ENCODE measurements around the gene CGNL1.

The CGNL1 gene

DNA sequence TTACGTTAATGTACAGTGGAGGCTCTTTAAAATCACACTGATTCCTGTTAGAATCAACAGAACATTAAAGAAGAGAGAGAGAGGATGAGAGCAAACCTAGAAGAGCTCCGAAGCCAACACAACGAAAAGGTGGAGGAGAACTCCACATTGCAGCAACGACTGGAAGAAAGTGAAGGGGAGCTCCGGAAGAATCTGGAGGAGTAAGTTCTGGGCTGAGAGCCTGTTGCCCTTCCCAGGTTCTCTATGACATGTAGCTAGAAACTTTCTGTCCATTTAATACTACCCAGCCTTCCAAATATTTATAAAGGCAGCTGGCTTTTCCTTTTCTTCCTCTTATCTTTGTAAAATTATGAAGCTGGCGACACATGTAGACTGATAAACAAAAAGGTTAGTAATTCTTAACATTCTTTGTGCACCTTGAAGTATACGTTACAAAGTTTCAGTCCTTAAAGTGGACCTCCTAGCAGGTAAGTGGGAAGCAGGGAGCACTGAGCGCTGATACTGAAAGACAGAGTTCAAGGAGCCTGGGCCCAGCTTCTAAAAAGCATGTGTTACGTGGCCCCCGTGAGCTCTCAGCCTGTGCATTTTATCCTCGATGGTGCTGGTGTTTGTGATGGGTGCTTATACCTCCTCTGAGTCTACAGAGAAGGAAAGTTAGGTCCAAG lies 75.9 kb downstream of the CGNL1 start:
- no peak overlapping the region for H3K27ac Mint-ChIP-seq
- CTCF ChIA-PET, result interaction anchor here (0.7 kb wide), 1 partner anchor 870 kb away, joined by 3 read pairs; no protein-coding TSS in a partner anchor
- no peaks in the 10 kb centered on the region for H3K4me1 Mint-ChIP-seq
- H3K27me3 Mint-ChIP-seq, result peaks cover 10% of the 10 kb centered on the region
- DNase-seq, result no peak
- H3K9me3 Mint-ChIP-seq, result no peaks in the 10 kb centered on the region
- H3K36me3 Mint-ChIP-seq, result no peaks in the 10 kb centered on the region
- no peak overlapping the region for H3K4me3 Mint-ChIP-seq

DNA sequence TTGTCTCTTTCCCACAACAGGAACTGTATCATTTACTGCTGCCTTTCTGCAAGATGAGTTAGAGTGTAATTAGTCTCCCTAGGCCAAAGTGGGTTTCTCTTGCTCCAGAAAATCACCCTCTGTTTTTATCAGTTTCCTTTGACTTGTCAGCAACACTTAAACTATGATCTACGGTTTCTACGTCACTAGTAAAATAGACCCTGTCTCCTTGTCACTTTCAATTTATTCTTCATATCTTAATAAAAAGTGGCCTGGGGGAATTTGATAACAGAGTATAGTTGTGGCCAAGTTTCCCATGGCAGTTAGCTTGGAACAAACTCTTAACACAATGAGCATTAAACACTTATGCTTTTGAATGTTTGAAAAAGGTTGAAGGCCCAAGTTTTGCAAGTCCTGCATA lies 79.6 kb downstream of the CGNL1 start:
- CTCF ChIA-PET, result no interaction called here
- H3K27me3 Mint-ChIP-seq, result peaks cover 10% of the 10 kb centered on the region

DNA sequence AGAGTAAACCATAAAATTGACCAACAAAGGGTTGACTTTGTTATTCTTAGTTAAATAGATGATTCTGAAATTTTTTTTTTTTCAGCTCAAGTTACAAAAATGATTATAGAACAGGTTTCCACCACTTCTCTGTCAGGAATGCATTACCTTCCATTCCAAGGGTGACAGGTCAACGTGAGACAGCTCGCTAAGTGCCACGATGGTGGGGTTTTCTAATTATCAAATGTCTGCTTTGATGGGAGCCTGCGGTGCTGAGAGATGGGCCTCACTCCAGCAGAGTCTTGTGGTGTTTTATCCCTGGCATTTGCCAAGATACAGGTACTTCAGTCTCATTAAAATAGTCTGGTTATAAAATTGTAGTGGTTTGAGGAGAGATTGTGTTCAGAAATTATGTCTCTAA lies 80.3 kb downstream of the CGNL1 start:
- CTCF ChIA-PET, result interaction anchor here (0.7 kb wide), 1 partner anchor 1088 kb away, joined by 3 read pairs; no protein-coding TSS in a partner anchor
- H3K4me3 Mint-ChIP-seq, result no peak overlapping the region
- no peaks in the 10 kb centered on the region for H3K36me3 Mint-ChIP-seq
- no peaks in the 10 kb centered on the region for H3K9me3 Mint-ChIP-seq
- H3K27me3 Mint-ChIP-seq, result peaks cover 10% of the 10 kb centered on the region
- no peak overlapping the region for H3K27ac Mint-ChIP-seq
- DNase-seq, result no peak
- no peaks in the 10 kb centered on the region for H3K4me1 Mint-ChIP-seq

More for the DNA sequence above, 79.6 kb downstream of the CGNL1 start:
- H3K4me3 Mint-ChIP-seq, result no peak overlapping the region
- DNase-seq, result no peak
- H3K4me1 Mint-ChIP-seq, result no peaks in the 10 kb centered on the region
- no peaks in the 10 kb centered on the region for H3K9me3 Mint-ChIP-seq
- H3K36me3 Mint-ChIP-seq, result no peaks in the 10 kb centered on the region
- H3K27ac Mint-ChIP-seq, result no peak overlapping the region

DNA sequence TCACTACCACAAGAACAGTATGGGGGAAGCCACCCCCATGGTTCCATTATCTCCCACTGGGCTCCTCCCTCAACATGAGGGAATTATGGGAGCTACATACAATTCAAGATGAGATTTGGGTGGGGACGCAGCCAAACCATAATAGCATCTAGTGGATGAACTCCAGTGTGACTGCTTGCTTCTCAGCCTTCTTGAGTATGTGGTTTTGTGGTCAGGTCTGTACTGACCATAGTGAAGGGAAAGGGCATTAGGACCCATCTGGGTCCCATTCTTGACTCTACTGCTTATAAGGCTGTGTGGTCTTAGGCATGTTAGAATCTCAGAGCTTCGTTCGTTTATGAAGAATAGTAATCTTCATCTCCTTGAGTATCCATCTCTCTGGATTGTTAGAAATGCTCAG lies 81.4 kb downstream of the CGNL1 start:
- no peaks in the 10 kb centered on the region for H3K4me1 Mint-ChIP-seq
- no peak overlapping the region for H3K4me3 Mint-ChIP-seq
- H3K36me3 Mint-ChIP-seq, result no peaks in the 10 kb centered on the region
- H3K27me3 Mint-ChIP-seq, result peaks cover 10% of the 10 kb centered on the region
- CTCF ChIA-PET, result no interaction called here
- DNase-seq, result no peak
- H3K9me3 Mint-ChIP-seq, result no peaks in the 10 kb centered on the region
- H3K27ac Mint-ChIP-seq, result no peak overlapping the region

DNA sequence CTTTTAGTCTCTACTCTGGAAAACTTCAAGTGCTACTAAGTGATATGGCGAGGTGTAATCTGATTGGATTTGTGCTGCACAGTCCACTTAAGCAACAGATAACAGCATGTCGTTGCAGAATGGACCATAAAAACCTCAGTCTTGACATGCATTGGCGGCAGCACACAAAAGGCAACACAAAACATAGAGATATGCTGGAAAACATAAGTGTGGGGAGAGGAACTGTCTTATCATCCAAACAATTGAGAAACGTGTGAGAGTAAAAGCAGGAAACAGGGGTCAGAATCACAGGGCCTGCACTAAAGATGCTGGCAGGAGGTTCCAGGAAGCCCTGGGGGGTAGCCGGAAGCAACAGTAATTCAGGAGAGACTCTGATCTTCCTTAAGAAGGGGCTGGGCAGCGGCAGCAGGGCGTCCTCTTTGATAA lies 82.1 kb downstream of the CGNL1 start:
- Mint-ChIP-seq H3K27me3 (peaks cover 9% of the 10 kb centered on the region), H3K4me1 (no peaks in the 10 kb centered on the region), H3K27ac (no peak overlapping the region), H3K4me3 (no peak overlapping the region), H3K9me3 (no peaks in the 10 kb centered on the region), H3K36me3 (no peaks in the 10 kb centered on the region)
- DNase-seq, result no peak
- CTCF ChIA-PET, result interaction anchor here (1.3 kb wide), 1 partner anchor 69 kb away, joined by 3 read pairs; no protein-coding TSS in a partner anchor

DNA sequence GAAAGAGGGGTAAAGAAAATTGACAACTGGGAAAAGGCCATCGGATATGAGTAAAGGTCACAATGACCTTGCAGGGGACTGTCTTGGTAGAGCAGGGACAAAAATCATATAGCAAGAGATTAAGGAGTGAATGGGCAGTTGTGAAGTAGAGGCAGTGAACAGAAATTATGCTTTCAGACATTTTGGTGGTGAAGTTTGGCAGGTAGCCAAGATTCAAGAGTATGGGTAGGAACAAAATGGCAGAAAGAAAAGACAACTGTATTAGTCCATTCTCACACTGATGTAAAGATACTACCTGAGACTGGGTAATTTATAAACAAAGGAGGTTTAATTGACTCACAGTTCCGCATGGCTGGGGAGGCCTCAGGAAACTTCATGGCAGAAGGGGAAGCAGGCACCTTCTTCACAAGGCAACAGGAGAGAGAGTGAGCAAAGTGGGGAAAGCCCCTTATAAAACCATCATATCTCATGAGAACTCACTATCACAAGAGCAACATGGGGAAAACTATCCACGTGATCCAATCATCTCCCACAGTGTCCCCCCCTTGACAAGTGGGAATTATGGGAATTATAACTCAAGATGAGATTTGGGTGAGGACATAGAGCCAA lies 84.0 kb downstream of the CGNL1 start:
- H3K27me3 Mint-ChIP-seq, result peaks cover 5% of the 10 kb centered on the region
- H3K36me3 Mint-ChIP-seq, result no peaks in the 10 kb centered on the region
- no peak overlapping the region for H3K27ac Mint-ChIP-seq
- CTCF ChIA-PET, result no interaction called here
- DNase-seq, result no peak
- H3K9me3 Mint-ChIP-seq, result no peaks in the 10 kb centered on the region
- H3K4me3 Mint-ChIP-seq, result no peak overlapping the region
- no peaks in the 10 kb centered on the region for H3K4me1 Mint-ChIP-seq

DNA sequence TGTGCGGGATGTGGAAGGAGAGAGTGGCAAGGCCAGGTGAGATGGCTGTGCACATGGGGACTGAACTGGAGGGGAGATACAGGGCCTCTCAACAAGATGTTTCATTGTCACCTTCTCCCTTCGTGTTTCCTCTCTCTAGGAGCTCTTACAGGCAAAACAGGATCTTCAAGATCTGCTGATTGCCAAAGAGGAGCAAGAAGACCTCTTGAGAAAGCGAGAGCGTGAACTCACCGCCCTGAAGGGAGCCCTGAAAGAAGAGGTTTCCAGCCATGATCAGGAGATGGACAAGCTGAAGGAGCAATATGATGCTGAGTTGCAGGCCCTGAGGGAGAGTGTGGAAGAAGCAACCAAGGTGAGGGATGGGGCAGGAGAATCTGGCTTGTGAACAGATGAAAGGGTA lies 85.2 kb downstream of the CGNL1 start:
- Mint-ChIP-seq H3K36me3 (no peaks in the 10 kb centered on the region), H3K4me3 (no peak overlapping the region), H3K9me3 (no peaks in the 10 kb centered on the region), H3K27ac (no peak overlapping the region), H3K27me3 (peaks cover 5% of the 10 kb centered on the region), H3K4me1 (no peaks in the 10 kb centered on the region)
- CTCF ChIA-PET, result no interaction called here
- DNase-seq, result no peak

DNA sequence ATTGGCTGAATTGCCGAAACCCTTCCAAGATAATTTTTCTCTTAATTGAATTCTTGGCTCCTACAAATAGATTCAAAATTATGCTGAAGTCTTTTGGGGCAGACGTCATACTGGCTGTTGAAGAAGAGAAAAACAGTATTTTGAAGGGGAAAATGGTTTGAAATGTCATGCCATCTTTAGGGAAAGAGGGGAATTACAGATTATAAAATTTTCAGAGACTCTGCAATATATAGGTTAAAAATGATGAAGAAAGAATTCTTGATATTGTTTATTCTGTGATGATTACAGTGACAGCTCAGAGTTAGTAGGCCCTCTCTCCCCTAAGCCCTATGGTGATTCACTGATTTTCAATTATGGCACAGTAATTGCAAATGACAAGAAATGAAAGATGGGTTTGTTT lies 86.1 kb downstream of the CGNL1 start:
- CTCF ChIA-PET, result no interaction called here
- Mint-ChIP-seq H3K27me3 (peaks cover 9% of the 10 kb centered on the region), H3K4me3 (no peak overlapping the region), H3K9me3 (no peaks in the 10 kb centered on the region), H3K4me1 (no peaks in the 10 kb centered on the region), H3K27ac (no peak overlapping the region), H3K36me3 (no peaks in the 10 kb centered on the region)
- no peak for DNase-seq

DNA sequence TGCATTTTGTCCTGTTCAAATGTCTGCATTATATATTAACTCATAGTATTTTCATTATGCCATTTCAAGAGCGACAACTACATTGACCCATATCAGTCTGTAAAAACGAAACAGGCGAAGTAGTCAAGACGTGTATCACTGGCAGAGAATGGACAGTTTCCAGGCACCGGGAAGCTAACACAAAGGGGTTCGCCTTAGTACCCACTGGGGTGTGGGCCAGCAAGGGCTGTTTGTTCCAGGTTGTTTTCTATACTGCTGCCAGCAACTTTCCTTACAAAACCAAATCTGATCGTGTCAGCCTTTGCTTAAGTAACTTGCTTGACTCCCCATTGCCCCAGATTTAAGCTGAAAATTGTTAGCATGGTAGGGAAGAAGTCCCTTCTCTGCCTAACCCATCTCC lies 87.1 kb downstream of the CGNL1 start:
- no peaks in the 10 kb centered on the region for H3K36me3 Mint-ChIP-seq
- CTCF ChIA-PET, result no interaction called here
- no peak overlapping the region for H3K27ac Mint-ChIP-seq
- peaks cover 9% of the 10 kb centered on the region for H3K27me3 Mint-ChIP-seq
- H3K4me3 Mint-ChIP-seq, result no peak overlapping the region
- no peak for DNase-seq
- H3K9me3 Mint-ChIP-seq, result no peaks in the 10 kb centered on the region
- H3K4me1 Mint-ChIP-seq, result no peaks in the 10 kb centered on the region

DNA sequence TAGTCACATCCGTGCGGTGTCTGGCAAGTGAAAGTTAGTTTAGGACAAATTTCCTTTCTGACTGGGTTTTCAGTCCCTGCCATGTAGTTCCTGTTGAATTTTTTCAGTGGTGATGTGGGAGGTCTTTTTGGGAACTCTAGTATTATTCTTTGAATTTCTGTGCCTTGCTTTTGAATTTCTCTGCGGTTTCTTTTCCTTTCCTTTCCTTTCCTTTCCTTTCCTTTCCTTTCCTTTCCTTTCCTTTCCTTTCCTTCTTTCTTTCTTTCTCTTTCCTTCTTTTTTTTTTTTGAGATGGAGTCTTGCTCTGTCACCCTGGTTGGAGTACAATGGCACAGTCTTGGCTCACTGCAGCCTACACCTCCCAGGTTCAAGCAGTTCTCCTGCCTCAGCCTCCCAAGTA lies 88.2 kb downstream of the CGNL1 start:
- Mint-ChIP-seq H3K4me3 (no peak overlapping the region), H3K36me3 (no peaks in the 10 kb centered on the region), H3K9me3 (no peaks in the 10 kb centered on the region), H3K27ac (no peak overlapping the region), H3K4me1 (no peaks in the 10 kb centered on the region), H3K27me3 (peaks cover 16% of the 10 kb centered on the region)
- DNase-seq, result no peak
- CTCF ChIA-PET, result no interaction called here

DNA sequence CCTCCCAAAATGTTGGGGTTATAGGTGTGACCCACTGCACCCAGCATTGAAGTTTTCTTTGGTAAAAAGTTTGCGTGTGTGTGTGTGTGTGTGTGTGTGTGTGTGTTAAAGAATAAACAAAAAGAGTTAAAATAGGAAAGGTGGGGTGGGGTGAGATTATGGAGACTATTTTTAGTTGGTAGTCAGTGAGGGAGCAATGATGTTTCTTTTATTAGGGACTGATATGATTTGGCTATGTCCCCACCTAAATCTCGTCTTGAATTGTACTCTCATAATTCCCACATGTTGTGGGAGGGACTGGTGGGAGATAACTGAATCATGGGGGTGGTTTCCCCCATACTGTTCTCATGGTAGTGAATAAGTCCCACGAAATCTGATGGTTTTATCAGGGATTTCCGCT lies 92.2 kb downstream of the CGNL1 start:
- CTCF ChIA-PET, result no interaction called here
- no peaks in the 10 kb centered on the region for H3K4me1 Mint-ChIP-seq
- no peak overlapping the region for H3K27ac Mint-ChIP-seq
- H3K36me3 Mint-ChIP-seq, result no peaks in the 10 kb centered on the region
- no peaks in the 10 kb centered on the region for H3K9me3 Mint-ChIP-seq
- peaks cover 32% of the 10 kb centered on the region for H3K27me3 Mint-ChIP-seq
- no peak for DNase-seq
- no peak overlapping the region for H3K4me3 Mint-ChIP-seq

DNA sequence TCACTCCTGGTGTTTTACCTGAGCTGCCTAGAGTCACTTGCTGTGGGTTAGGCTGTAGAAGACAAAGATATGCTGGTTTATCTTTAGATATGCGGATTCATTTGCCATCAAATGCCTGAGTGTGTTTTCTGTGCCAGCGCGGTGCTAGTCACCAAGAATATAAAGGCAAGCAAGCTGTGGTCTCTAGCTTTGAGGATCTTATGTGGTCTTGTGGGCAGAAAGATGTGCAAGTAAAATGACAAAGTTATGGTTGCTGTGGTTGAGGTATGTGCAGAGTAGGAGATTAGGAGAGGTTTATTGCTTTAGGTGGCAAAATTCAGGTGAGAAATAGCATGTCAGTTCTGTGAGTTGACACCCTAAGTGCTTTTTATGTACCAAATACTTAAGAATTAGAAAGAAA lies 94.2 kb downstream of the CGNL1 start:
- no peak for DNase-seq
- no peak overlapping the region for H3K27ac Mint-ChIP-seq
- peaks cover 33% of the 10 kb centered on the region for H3K27me3 Mint-ChIP-seq
- CTCF ChIA-PET, result interaction anchor here (0.5 kb wide), 1 partner anchor 202 kb away, joined by 3 read pairs; no protein-coding TSS in a partner anchor
- no peaks in the 10 kb centered on the region for H3K4me1 Mint-ChIP-seq
- no peaks in the 10 kb centered on the region for H3K9me3 Mint-ChIP-seq
- H3K36me3 Mint-ChIP-seq, result no peaks in the 10 kb centered on the region
- H3K4me3 Mint-ChIP-seq, result no peak overlapping the region

DNA sequence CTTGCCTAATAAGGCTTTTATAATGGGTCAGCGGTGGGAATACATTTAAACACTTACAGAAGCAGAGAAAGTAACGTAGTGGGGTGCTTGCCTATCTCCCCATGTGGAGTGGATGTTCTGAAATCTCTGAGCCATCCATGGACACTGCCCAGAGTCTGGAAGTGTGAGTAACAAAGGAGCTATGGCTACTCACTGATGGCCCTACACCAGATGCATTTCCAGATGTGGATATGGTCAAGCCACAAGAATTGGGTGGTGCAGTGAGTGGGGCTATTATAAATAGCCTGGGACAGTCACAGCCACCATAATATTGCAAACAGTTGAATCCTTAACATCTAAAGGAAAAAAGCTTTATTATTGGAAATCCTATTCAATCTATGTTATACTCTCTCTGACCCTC lies 96.6 kb downstream of the CGNL1 start:
- Mint-ChIP-seq H3K4me1 (no peaks in the 10 kb centered on the region), H3K27ac (no peak overlapping the region), H3K4me3 (no peak overlapping the region), H3K9me3 (no peaks in the 10 kb centered on the region), H3K36me3 (no peaks in the 10 kb centered on the region), H3K27me3 (peaks cover 33% of the 10 kb centered on the region)
- DNase-seq, result no peak
- CTCF ChIA-PET, result interaction anchor here (1.0 kb wide), 1 partner anchor 55 kb away, joined by 3 read pairs; no protein-coding TSS in a partner anchor

DNA sequence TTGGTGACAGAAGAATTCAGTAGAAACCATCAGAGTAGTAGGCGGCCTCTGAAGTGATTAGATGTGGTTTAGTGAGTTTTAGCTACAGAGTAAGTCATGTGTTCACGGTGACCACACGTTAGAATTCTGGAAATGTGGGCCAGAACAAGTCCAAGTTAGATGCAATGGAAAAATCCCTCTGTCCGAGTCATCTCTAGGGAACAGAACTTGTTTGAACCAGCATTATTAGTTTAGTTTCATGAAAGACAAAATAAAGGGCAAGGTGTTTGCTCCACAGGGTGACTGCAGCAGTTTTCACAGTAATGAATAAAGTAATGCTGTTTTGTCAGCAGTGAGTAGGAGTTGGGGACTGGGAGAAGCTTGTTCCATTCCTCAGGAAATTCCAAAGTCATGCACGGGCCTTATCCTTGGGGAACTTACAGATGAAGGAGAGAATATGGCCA lies 100.2 kb downstream of the CGNL1 start:
- H3K36me3 Mint-ChIP-seq, result no peaks in the 10 kb centered on the region
- no peaks in the 10 kb centered on the region for H3K9me3 Mint-ChIP-seq
- H3K4me1 Mint-ChIP-seq, result no peaks in the 10 kb centered on the region
- H3K27me3 Mint-ChIP-seq, result peaks cover 29% of the 10 kb centered on the region
- no peak overlapping the region for H3K27ac Mint-ChIP-seq
- CTCF ChIA-PET, result no interaction called here
- H3K4me3 Mint-ChIP-seq, result no peak overlapping the region
- no peak for DNase-seq

All from activated naive CD4-positive, alpha-beta T cell treated with anti-CD3 and anti-CD28 coated beads, Interleukin-2, amount 10 ng/mL, durations not matched to agents 7 days and 5 days (primary cell).